Measurements from ENCODE around the gene RMDN2. TPM values are rescaled to one million over a fixed set of nuclear protein-coding genes. Genes with fewer than 3 reads are reported as not detected.

Gene RMDN2
- total and polyA plus RNA-seq, 8 donors = 1.8 to 21.9 (median 2.7) TPM

DNA sequence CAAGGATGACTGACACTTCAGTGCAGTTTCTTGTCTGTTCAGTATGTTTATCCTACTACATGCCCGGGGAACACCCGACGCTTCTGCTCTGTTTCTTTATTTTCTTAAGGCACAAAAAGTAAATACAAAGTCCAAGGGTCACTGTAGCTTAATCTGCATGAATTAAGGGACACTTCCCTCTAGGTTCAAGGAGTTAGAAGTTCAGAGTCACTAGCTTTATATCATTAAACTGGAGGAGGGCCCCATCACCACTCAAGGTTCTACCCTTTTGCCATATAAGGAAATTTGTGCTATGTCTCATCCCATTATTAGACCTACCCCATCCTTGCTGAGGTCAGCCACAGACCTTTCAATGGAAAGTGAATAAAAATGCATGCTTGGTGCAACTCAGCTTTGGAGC is 27.6 kb upstream of the RMDN2 start:
- Histone ChIP-seq H3K27ac (no peak overlapping the region), H3K4me3 (no peak overlapping the region), H3K9me3 (no peaks in the 10 kb centered on the region), H3K4me1 (no peaks in the 10 kb centered on the region), H3K36me3 (no peaks in the 10 kb centered on the region), H3K27me3 (no peaks in the 10 kb centered on the region)
- WGBS, 5 donors = 16 to 30% (median 25%) methylated on average over 3 of the region's 3 CpGs
- TF ChIP-seq POLR2A (IDR thresholded peaks at IDR 0.05) (no peak), EP300 (IDR thresholded peaks at IDR 0.05) (no peak), POLR2AphosphoS5 (IDR thresholded peaks at IDR 0.05) (no peak)
- TF ChIP-seq, protein P1, sequence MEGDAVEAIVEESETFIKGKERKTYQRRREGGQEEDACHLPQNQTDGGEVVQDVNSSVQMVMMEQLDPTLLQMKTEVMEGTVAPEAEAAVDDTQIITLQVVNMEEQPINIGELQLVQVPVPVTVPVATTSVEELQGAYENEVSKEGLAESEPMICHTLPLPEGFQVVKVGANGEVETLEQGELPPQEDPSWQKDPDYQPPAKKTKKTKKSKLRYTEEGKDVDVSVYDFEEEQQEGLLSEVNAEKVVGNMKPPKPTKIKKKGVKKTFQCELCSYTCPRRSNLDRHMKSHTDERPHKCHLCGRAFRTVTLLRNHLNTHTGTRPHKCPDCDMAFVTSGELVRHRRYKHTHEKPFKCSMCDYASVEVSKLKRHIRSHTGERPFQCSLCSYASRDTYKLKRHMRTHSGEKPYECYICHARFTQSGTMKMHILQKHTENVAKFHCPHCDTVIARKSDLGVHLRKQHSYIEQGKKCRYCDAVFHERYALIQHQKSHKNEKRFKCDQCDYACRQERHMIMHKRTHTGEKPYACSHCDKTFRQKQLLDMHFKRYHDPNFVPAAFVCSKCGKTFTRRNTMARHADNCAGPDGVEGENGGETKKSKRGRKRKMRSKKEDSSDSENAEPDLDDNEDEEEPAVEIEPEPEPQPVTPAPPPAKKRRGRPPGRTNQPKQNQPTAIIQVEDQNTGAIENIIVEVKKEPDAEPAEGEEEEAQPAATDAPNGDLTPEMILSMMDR (IDR thresholded peaks at IDR 0.05) = no peak
- intact Hi-C loops (cut with DNase I; ENCODE audit: low total_unique reads) = no loop called here
- no peak for DNase-seq

DNA sequence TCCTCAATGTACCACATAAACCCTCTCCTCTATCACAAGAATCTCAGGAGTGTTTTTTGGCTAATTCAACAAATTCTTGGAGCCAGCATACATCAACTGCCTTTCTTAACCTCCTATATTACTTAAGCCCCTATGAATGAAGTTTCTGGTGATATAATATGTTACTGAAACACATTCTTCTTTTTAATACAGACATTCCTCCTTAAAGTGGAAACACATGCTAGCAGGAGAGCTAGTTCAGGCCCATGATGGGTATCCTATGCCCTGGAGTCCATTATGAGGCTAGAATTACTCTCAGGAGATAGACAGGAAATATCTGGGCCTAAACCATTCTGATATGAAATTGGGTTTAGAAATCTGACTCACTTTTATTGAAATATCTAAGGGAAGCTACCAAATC is 26.6 kb upstream of the RMDN2 start:
- Histone ChIP-seq H3K36me3 (no peaks in the 10 kb centered on the region), H3K9me3 (no peaks in the 10 kb centered on the region), H3K4me3 (no peak overlapping the region), H3K27me3 (no peaks in the 10 kb centered on the region), H3K4me1 (no peaks in the 10 kb centered on the region), H3K27ac (no peak overlapping the region)
- intact Hi-C loops (cut with DNase I; ENCODE audit: low total_unique reads) = no loop called here
- no peak for DNase-seq
- TF ChIP-seq POLR2AphosphoS5 (IDR thresholded peaks at IDR 0.05) = no peak
- TF ChIP-seq, protein P1 (IDR thresholded peaks at IDR 0.05) = no peak
- TF ChIP-seq EP300 (IDR thresholded peaks at IDR 0.05) = no peak
- TF ChIP-seq POLR2A (IDR thresholded peaks at IDR 0.05) = no peak

DNA sequence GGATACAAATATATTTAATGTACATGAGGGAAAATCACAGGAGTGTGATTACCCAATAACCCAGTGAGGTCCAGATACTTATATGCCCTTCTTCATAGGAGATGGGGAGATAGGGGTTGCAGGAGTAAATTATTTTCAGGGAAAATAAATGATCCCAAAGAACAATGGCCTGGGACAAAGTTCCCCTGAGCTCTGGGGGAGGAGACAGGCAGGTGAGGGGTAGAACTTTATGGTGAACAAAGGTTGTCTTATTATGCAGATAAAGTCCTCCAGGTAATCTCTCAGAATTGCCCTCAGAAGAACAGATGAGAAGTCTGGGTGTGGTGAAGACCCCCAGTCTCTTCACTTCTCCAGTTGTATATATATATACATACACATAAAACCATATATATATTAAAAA is 22.1 kb upstream of the RMDN2 start:
- Histone ChIP-seq H3K27ac (no peak overlapping the region), H3K4me1 (no peaks in the 10 kb centered on the region), H3K27me3 (no peaks in the 10 kb centered on the region), H3K36me3 (no peaks in the 10 kb centered on the region), H3K4me3 (no peak overlapping the region), H3K9me3 (no peaks in the 10 kb centered on the region)
- no peak for TF ChIP-seq POLR2AphosphoS5 (IDR thresholded peaks at IDR 0.05)
- no peak for TF ChIP-seq EP300 (IDR thresholded peaks at IDR 0.05)
- no peak for TF ChIP-seq POLR2A (IDR thresholded peaks at IDR 0.05)
- TF ChIP-seq, protein P1 (IDR thresholded peaks at IDR 0.05) = no peak
- intact Hi-C loops (cut with DNase I; ENCODE audit: low total_unique reads) = no loop called here
- DNase-seq = no peak

DNA sequence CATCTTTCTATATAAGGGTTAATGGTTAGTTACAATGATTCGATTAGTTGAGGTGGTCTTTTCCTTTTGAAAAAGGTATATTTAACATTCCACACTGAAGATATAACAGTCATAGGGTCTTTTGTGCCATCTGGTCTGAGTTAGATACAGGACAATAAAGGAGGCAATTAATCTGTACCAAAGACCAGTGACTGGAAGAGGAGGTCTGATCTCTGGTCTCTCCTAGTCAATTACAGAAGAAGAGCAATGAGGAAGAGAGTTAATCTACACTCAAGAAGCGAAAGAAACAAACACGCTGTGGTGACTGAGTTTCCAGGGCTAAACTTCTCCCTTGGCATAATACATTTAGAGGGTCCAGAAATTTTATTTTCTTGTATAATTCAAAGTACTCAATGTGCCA is 20.7 kb upstream of the RMDN2 start:
- H3K9me3 ChIP-seq = no peaks in the 10 kb centered on the region
- WGBS, 5 donors = 80 to 89% (median 82%) methylated on average over 3 of the region's 3 CpGs
- no peaks in the 10 kb centered on the region for H3K27me3 ChIP-seq
- H3K4me1 ChIP-seq = no peaks in the 10 kb centered on the region
- DNase-seq = no peak
- no peak overlapping the region for H3K4me3 ChIP-seq
- TF ChIP-seq POLR2AphosphoS5 (IDR thresholded peaks at IDR 0.05) = no peak
- TF ChIP-seq, protein P1 (IDR thresholded peaks at IDR 0.05) = no peak
- H3K36me3 ChIP-seq = no peaks in the 10 kb centered on the region
- intact Hi-C loops (cut with DNase I; ENCODE audit: low total_unique reads) = no loop called here
- H3K27ac ChIP-seq = no peak overlapping the region

DNA sequence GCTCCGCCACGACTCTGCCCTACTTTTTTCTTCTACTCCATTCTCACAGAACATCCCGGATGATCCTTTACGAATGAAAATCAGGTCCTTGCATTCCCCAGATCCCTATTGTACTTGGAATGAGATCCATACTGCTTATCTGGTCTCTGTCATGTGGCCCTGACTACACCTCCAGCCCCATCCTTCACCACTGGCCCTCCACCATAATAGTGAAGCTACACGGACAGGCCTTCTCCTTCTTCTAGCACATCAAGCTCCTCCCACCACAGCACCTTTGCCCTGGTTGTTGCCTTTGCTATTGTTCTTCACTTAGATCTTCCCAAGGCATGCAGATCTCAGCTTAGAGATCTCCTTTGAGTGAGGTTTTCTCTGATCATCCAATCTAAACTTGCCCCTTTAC is 20.1 kb upstream of the RMDN2 start:
- Histone ChIP-seq H3K9me3 (no peaks in the 10 kb centered on the region), H3K36me3 (no peaks in the 10 kb centered on the region), H3K27me3 (no peaks in the 10 kb centered on the region), H3K4me3 (no peak overlapping the region), H3K4me1 (no peaks in the 10 kb centered on the region), H3K27ac (no peak overlapping the region)
- intact Hi-C loops (cut with DNase I; ENCODE audit: low total_unique reads) = no loop called here
- WGBS, 5 donors = 66 to 83% (median 68%) methylated on average over 5 of the region's 5 CpGs
- TF ChIP-seq EP300 (IDR thresholded peaks at IDR 0.05) (no peak), POLR2A (IDR thresholded peaks at IDR 0.05) (no peak), POLR2AphosphoS5 (IDR thresholded peaks at IDR 0.05) (no peak)
- TF ChIP-seq, protein P1 (IDR thresholded peaks at IDR 0.05) = no peak
- no peak for DNase-seq
